Measurements from ENCODE around the gene NFIB.

NFIB gene

DNA sequence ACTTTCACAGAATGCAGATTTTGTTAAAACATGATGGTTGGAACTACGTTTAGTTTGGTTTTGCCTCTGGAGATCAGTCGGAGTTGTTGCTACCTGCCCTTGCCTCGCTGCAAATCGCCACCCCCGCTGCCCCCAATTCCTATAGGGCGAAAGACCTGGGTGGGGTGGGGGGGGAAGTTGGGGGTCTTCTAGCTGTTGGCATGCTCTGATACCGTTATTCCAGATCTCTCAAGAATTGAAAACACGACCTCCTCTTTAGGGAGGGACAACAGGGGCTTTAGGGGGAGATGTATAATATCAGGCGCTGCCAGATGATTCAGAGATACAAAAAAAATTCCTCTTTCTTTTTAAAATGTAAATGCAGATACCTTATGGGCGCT, 36.4 kb upstream of the NFIB start:
- no peaks in the 10 kb centered on the region for H3K36me3 ChIP-seq (ENCODE audit: control insufficient read depth, insufficient read depth, low read length)
- WGBS, 2 experiments (ENCODE audit: insufficient coverage in 2 of 2): 0% methylated on average over 1 of the region's 10 CpGs; no CpG with 5 or more reads in 1 of the 2 experiments
- H3K27ac ChIP-seq (ENCODE audit: low read depth, low read length, severe bottlenecking): no peak overlapping the region
- H3K9me3 ChIP-seq (ENCODE audit: control insufficient read depth, low read length): no peaks in the 10 kb centered on the region
- no peak overlapping the region for H3K4me3 ChIP-seq (ENCODE audit: extremely low read depth, insufficient read depth, low read length, poor library complexity, severe bottlenecking)
- peaks cover 36% of the 10 kb centered on the region for H3K4me1 ChIP-seq (ENCODE audit: control insufficient read depth, insufficient read depth, low read length, poor library complexity, severe bottlenecking)

DNA sequence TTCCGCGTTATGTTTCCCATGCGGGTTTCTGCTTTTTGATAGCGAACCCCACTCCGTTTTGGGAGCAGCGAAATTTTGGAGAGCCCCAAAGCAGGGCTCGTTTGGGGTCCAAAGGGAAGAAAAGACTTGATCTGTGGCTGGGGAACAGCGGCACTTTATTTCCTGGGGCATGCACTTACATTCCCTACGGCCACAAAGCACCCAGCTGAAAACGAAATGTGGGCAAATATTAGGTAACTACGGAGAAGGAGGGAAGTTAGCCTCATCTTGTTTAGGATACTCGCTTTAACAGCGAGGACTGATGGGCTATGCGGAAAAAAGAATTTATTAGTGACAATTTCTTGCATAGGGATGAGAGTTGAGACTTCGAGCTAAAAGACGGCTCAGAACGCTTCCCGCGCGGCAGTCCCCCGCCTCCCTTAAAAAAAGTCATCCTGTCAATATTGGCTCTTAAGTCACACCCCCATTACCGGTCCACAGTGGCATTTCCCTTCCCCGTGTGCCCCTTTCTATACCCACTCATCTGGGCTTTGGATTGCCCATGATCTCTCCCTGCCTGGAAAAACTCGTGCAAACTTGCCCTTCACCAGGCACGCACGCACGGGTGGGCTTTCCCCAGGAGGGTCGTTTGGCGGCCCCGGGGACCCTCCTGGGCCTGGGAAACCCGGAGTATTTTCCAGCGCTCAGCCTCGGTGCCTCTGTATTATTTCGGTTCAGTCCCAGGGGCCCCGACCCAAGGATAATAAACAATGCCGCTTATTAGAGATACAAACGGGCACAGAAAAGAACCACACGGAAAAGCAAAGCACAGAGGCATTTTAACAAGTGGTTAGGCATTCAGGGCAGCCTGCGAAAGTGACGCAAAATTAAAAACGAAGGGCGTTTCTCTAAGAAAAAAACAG, 35.8 kb upstream of the NFIB start:
- no peaks in the 10 kb centered on the region for H3K36me3 ChIP-seq (ENCODE audit: control insufficient read depth, insufficient read depth, low read length)
- 0 to 1% methylated on average over 33 to 37 of the region's 42 CpGs for WGBS, 2 experiments (ENCODE audit: insufficient coverage in 2 of 2)
- H3K4me3 ChIP-seq (ENCODE audit: extremely low read depth, insufficient read depth, low read length, poor library complexity, severe bottlenecking): peak overlapping the region; percentile 33
- H3K27ac ChIP-seq (ENCODE audit: low read depth, low read length, severe bottlenecking): no peak overlapping the region
- peaks cover 37% of the 10 kb centered on the region for H3K4me1 ChIP-seq (ENCODE audit: control insufficient read depth, insufficient read depth, low read length, poor library complexity, severe bottlenecking)
- no peaks in the 10 kb centered on the region for H3K9me3 ChIP-seq (ENCODE audit: control insufficient read depth, low read length)

DNA sequence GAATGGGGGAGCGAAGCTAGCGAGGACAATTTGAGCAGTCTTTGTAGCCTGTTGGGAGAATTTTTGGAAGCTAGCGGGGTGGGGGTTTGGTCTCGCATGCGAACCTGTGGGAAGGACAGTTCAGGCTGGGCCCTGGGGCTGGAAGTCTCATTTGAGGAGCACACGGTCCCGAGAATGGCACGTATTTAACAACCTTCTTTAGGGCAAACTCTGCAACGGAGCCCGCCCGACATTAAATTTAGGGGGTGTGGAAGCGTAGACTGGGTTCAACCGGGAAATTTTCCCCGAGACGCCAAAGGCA, 35.2 kb upstream of the NFIB start:
- 0 to 1% methylated on average over 13 to 15 of the region's 15 CpGs for WGBS, 2 experiments (ENCODE audit: insufficient coverage in 2 of 2)
- Histone ChIP-seq H3K9me3 (ENCODE audit: control insufficient read depth, low read length) (no peaks in the 10 kb centered on the region), H3K27ac (ENCODE audit: low read depth, low read length, severe bottlenecking) (no peak overlapping the region), H3K4me1 (ENCODE audit: control insufficient read depth, insufficient read depth, low read length, poor library complexity, severe bottlenecking) (peaks cover 37% of the 10 kb centered on the region), H3K36me3 (ENCODE audit: control insufficient read depth, insufficient read depth, low read length) (no peaks in the 10 kb centered on the region), H3K4me3 (ENCODE audit: extremely low read depth, insufficient read depth, low read length, poor library complexity, severe bottlenecking) (peak overlapping the region; percentile 33)

GRCh38 chr9:14348373-14349145, 34.6 kb upstream of the NFIB start:
- Histone ChIP-seq H3K4me1 (ENCODE audit: control insufficient read depth, insufficient read depth, low read length, poor library complexity, severe bottlenecking) (peaks cover 37% of the 10 kb centered on the region), H3K9me3 (ENCODE audit: control insufficient read depth, low read length) (no peaks in the 10 kb centered on the region), H3K36me3 (ENCODE audit: control insufficient read depth, insufficient read depth, low read length) (no peaks in the 10 kb centered on the region), H3K27ac (ENCODE audit: low read depth, low read length, severe bottlenecking) (no peak overlapping the region), H3K4me3 (ENCODE audit: extremely low read depth, insufficient read depth, low read length, poor library complexity, severe bottlenecking) (peak overlapping the region; percentile 33)
- 0% methylated on average over 31 to 39 of the region's 43 CpGs for WGBS, 2 experiments (ENCODE audit: insufficient coverage in 2 of 2)

- H3K4me1 ChIP-seq (ENCODE audit: control insufficient read depth, insufficient read depth, low read length, poor library complexity, severe bottlenecking): peaks cover 37% of the 10 kb centered on the region
- H3K4me3 ChIP-seq (ENCODE audit: extremely low read depth, insufficient read depth, low read length, poor library complexity, severe bottlenecking): peak overlapping the region; percentile 33
- H3K9me3 ChIP-seq (ENCODE audit: control insufficient read depth, low read length): no peaks in the 10 kb centered on the region
- H3K36me3 ChIP-seq (ENCODE audit: control insufficient read depth, insufficient read depth, low read length): no peaks in the 10 kb centered on the region
- no peak overlapping the region for H3K27ac ChIP-seq (ENCODE audit: low read depth, low read length, severe bottlenecking)
- WGBS, 2 experiments (ENCODE audit: insufficient coverage in 2 of 2): 0% methylated on average over 1 to 3 of the region's 10 CpGs
These were observed 34.1 kb upstream of the NFIB start for GRCh38 chr9:14348123-14348372.

- H3K4me3 ChIP-seq (ENCODE audit: extremely low read depth, insufficient read depth, low read length, poor library complexity, severe bottlenecking): peak overlapping the region; percentile 33
- H3K36me3 ChIP-seq (ENCODE audit: control insufficient read depth, insufficient read depth, low read length): no peaks in the 10 kb centered on the region
- H3K27ac ChIP-seq (ENCODE audit: low read depth, low read length, severe bottlenecking): no peak overlapping the region
- 0% methylated on average over 45 to 48 of the region's 53 CpGs for WGBS, 2 experiments (ENCODE audit: insufficient coverage in 2 of 2)
- H3K9me3 ChIP-seq (ENCODE audit: control insufficient read depth, low read length): no peaks in the 10 kb centered on the region
- H3K4me1 ChIP-seq (ENCODE audit: control insufficient read depth, insufficient read depth, low read length, poor library complexity, severe bottlenecking): peaks cover 37% of the 10 kb centered on the region
These were observed 33.6 kb upstream of the NFIB start for GRCh38 chr9:14347406-14348122.

GRCh38 chr9:14346811-14347405, 33.0 kb upstream of the NFIB start:
- Histone ChIP-seq H3K27ac (ENCODE audit: low read depth, low read length, severe bottlenecking) (no peak overlapping the region), H3K36me3 (ENCODE audit: control insufficient read depth, insufficient read depth, low read length) (no peaks in the 10 kb centered on the region), H3K4me1 (ENCODE audit: control insufficient read depth, insufficient read depth, low read length, poor library complexity, severe bottlenecking) (peaks cover 33% of the 10 kb centered on the region), H3K4me3 (ENCODE audit: extremely low read depth, insufficient read depth, low read length, poor library complexity, severe bottlenecking) (peak overlapping the region; percentile 33), H3K9me3 (ENCODE audit: control insufficient read depth, low read length) (no peaks in the 10 kb centered on the region)
- WGBS, 2 experiments (ENCODE audit: insufficient coverage in 2 of 2): 1 to 3% methylated on average over 6 to 12 of the region's 37 CpGs

- WGBS, 2 experiments (ENCODE audit: insufficient coverage in 2 of 2): 1% methylated on average over 15 to 28 of the region's 35 CpGs
These were observed 32.4 kb upstream of the NFIB start for GRCh38 chr9:14346231-14346791.

GRCh38 chr9:14345354-14346230, 31.7 kb upstream of the NFIB start:
- Histone ChIP-seq H3K9me3 (ENCODE audit: control insufficient read depth, low read length) (no peaks in the 10 kb centered on the region), H3K27ac (ENCODE audit: low read depth, low read length, severe bottlenecking) (no peak overlapping the region), H3K4me3 (ENCODE audit: extremely low read depth, insufficient read depth, low read length, poor library complexity, severe bottlenecking) (peak overlapping the region; percentile 14), H3K36me3 (ENCODE audit: control insufficient read depth, insufficient read depth, low read length) (no peaks in the 10 kb centered on the region), H3K4me1 (ENCODE audit: control insufficient read depth, insufficient read depth, low read length, poor library complexity, severe bottlenecking) (peaks cover 30% of the 10 kb centered on the region)
- WGBS, 2 experiments (ENCODE audit: insufficient coverage in 2 of 2): 1 to 3% methylated on average over 29 to 36 of the region's 45 CpGs

More at GRCh38 chr9:14346231-14346791, 32.4 kb upstream of the NFIB start:
- Histone ChIP-seq H3K4me3 (ENCODE audit: extremely low read depth, insufficient read depth, low read length, poor library complexity, severe bottlenecking) (peak overlapping the region; percentile 33), H3K27ac (ENCODE audit: low read depth, low read length, severe bottlenecking) (no peak overlapping the region), H3K9me3 (ENCODE audit: control insufficient read depth, low read length) (no peaks in the 10 kb centered on the region), H3K4me1 (ENCODE audit: control insufficient read depth, insufficient read depth, low read length, poor library complexity, severe bottlenecking) (peaks cover 33% of the 10 kb centered on the region), H3K36me3 (ENCODE audit: control insufficient read depth, insufficient read depth, low read length) (no peaks in the 10 kb centered on the region)

All from mesodermal cell (in vitro differentiated cells).